T-helper 22 cell (primary cell): ENCODE results near the gene KIAA0513.
A peak's percentile ranks its signal among the peaks of the same experiment; 100 is the strongest.
"Not testable (repeated sequence)": the region's sequence is repeated elsewhere in the genome, so short reads cannot be mapped to it uniquely, and the experiment has no call there.

Experiments used
- DNase-seq: peaks from one replicate; pipeline ENCODE4 v3.0.0-alpha.2; 2020; ENCODE audit warnings: low read depth

KIAA0513 gene

DNA sequence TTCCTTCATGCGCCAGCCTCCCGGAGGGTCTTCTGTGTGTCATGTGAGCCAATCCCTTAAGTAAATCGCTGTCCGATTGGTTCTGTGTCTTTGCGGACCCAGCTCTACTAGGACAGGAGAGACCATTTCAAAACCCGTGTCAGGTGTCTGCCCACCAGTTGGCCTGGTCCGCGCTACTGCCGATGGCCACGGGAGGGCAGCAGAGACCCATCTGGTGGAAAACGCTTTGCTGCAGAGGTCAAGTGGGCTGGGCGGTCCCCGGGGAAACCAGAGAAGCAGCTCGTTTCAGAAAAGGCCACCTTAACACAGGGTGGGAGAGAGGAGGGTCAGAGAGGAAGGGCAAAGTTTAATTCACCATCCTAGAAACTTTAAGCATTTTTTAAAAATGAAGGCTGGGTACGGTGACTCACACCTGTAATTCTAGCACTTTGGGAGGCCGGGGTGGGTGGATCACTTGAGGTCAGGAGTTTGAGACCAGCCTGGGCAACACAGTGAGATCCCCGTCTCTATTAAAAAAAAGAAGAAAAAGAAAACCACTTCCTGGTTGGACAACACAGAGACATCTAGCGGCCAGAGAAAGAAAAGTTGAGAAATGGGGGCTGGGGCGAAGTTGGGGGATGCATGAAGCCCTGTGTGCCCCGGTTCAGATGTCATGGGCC lies 87.4 kb downstream of the KIAA0513 start:
- peak; percentile 24 for DNase-seq

DNA sequence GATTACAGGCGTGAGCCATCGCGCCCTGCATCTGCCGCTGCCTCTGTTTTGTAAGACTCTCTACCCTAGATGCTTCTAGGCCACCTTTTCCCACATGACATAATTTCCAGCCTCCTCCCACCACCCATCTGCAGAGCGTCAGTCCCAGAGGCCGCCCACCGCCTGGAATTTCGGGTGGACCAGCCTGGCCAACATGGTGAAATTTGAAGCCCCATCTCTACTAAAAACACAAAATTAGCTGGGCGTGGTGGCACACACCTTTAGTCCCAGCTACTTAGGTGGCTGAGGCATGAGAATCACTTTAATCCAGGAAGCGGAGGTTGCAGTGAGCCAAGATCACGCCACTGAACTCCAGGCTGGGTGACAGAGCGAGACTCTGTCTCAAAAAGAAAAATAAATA lies 89.8 kb downstream of the KIAA0513 start:
- no peak for DNase-seq

DNA sequence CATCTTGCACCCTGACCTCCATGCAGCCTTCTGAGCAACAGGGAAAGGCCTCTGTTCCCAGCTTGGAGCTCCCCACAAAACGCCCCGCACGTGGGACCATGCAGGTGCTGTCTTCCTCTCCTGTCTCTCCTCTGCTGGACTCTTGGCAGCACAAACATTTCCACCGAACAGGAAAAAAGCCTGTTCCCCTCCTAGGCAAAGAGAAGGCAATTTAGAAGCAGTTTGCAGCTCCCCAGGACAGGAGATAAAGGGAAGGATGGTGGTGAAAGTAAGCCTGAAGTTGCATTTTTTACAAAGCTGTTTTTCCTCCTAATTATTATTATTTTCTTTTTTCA lies 92.4 kb downstream of the KIAA0513 start:
- no peak for DNase-seq

DNA sequence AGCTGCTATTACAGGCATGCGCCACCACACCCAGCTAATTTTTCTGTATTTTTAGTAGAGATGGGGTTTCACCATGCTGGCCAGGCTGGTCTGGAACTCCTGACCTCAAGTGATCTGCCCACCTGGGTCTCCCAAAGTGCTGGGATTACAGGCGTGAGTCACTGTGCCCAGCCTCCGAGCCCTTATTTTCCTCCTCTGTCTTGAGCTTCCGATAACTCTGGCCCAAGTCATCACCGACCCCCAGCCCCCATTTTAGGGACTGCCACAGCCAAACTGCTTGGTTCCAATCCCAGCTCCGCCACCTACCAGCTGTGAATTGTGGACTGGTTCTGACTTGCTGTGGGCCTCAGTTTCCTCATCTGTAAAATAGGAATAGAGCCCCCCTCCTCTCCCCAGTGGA lies 95.8 kb downstream of the KIAA0513 start:
- DNase-seq = not testable (repeated sequence)

DNA sequence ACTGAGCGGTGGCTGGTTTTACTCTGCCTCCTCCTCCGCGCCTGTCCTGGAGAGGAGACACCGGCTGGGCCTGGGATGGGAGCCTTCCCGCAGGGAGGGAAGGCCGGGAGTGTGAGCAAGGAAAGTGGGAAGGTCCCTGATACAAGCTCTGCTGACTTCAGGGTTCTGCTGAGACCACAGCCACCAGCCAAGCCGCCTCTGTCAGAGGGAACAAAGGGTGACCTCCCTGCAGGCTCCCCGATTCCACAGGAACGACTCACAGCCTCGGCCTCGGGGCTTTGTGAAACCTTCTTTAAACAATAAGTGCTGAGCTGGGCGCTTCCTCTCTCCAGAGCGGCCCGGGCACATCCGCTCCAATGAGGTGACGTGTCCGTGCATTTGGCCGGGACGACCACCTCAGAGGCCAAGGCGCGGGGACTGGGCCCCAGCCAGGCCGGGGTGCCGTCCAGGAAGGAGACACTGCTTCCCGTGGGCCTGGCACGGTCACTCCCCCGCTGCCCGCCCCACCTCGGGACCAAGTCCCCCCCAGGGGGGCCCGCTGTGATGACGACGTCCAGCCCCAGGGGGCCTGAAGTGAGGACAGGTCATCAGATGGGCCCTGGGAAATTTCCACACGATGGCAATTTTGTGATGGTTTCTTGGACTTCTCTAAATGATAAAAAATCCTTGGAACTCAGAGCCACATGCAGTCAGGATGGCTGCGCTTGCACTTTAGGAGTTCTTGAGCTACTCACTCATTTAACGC lies 96.5 kb downstream of the KIAA0513 start:
- no peak for DNase-seq

DNA sequence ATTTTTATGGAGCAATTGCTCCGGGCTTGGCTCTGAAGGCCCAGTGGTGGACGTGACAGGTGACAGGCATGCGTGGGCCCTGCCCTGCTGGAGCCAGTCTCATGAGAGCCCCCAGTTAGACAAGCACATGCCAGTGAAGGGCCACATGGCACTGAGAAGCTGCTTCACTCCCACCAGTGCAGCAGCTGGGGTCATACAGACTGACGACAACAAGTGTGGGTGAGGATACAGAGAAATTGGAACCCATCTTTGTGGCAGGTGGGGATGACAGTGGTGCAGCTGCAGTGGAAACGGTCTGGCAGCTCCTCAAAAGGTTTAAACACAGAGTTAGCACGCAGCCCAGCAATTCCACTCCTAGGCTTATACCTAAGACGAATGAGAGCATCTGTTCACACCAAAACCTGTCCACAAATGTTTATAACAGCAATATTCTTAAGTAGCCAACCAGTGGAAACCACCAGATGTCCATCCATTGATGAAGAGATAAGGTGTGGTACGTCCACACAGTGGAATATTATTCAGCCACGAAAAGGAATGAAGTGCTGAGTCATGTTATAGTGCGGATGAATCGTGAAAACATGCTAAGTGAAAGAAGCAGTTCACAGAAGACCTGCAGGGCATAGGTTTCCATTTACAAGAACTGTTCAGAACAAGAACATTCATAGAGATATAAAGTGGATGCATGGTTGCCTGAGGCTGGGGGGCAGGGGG lies 97.2 kb downstream of the KIAA0513 start:
- DNase-seq = no peak

DNA sequence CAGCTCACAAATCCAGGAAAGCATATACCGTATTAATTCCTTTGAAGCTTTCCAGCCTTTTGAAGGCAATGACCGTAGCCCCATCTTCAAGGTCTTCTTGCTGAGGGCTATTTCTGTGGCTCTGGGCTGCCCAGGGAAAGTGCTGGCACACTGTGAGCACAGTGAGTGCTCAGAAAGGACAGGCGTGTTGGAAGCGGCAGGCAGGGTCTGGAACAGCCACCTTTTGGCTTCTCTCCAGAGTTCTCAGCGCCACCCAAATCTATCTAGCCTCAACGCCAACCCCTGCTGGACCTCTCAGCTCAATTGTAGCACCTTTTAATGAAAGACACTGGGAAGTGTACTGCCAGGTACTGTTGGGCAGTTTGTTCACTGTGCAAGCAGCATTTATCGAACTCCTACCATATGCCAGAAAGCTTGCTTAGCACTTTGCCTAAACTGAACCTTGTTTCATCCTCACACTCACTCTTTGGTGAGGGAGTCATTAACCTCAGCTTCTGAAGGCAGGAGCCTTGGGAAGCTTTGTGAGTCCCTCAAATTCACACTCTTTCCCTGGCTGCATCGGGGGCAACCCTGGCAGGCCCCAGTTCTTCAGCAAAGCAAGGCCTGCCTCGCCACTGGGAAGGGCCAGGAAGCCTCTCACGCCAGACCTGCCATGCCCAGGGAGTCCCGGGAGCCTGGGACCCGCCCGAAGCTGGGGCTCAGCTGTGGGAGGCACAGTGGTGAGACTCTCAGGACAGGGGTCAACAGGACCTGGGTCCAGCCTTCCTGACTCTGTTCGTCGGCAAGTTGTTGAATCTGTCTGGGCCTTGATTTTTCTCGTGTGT lies 98.2 kb downstream of the KIAA0513 start:
- DNase-seq = no peak

DNA sequence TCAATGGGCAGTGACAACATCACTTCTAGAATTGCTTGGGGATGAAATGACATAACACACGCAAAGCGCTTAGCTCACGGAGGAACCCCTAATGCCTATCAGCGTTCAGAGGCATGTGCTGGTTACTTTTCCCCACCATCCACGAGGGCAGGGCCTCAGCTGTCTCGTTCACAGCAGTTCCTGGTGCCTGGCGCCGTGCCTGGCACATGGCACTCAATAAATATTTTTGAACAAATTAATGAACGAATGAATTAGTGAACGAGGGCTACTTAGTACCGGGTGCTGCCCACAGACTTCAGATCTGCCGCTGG lies 98.8 kb downstream of the KIAA0513 start:
- DNase-seq = no peak

DNA sequence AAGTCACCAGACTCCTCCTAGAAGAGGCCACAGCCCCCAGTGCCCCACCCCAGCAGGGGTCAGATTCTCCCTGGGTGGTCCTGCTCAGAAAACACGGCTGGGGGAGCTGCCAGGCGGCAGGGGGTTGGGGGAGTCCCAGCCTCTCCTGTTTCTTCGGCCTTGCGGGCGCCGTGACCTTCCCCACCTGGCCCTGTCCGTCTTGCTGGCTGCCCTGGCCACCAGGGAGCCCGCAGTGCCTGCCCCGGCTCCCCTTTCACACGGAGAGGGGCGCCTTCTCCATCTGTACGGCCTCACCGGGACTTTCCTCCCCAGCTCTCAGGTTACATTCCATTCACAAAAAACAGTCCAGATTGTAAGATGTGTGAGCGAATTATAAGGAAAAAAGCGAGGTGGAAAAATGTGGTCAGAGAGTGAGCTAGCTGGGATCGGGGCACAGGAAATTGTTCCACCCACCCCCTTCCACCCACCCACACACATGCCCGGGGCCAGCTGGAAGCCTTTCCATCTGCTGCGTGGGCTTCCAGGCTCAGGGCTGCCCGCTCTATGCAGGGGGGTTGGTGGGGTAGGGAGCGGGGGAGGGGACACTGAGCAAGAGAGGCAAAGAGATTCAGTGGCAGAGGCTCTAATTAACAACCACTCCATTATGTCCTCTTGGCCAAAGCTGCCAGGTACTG lies 99.2 kb downstream of the KIAA0513 start:
- no peak for DNase-seq

DNA sequence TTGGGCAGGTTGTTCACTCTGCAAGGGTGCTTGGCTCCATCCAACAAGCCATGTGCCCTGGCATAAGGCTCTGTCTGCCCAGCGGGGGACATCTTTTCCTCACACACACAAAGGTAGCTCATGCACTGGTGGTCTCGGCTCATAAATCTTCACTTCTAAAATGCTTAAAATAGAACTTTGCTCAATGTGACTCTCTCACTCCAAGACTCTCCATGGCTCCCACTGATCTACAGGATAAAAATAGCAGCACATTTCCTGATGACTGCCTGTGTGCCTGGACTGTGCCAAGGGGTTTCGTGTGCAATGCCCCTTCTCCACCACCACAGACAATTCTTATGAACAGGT lies 99.8 kb downstream of the KIAA0513 start:
- DNase-seq = no peak

DNA sequence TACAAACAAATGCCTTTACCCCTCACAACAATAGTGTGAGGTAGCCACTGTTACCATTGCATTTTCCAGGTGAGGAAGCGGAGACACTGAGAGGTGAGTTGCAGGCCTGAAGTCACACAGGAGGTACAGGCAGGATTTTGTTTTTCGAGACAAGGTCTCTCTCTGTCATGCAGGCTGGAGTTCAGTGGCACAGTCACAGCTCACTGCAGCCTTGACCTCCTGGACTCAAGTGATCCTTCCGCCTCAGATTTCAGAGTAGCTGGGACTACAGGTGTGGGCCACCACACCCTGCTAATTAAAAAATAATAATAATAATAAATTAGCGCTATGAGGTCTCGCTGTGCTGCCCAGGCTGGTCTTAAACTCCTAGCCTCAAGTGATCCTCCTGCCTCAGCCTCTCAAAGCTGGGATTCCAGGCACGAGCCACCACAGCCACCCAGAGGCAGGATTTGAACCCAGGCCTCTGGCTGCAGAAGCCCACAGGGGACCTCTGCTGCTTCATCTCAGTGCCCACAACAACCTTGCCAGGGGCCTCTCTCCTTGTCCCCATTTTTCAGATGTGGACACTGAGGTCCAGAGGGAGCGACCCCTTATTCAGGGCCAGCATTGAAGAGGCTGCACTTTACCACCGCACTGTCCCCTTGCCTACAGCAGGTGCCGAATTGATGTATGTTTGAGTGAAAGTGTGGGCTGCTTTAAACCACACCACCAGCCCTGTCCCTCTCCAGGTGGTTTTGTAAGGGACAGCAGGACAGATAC lies 100.7 kb downstream of the KIAA0513 start:
- no peak for DNase-seq

DNA sequence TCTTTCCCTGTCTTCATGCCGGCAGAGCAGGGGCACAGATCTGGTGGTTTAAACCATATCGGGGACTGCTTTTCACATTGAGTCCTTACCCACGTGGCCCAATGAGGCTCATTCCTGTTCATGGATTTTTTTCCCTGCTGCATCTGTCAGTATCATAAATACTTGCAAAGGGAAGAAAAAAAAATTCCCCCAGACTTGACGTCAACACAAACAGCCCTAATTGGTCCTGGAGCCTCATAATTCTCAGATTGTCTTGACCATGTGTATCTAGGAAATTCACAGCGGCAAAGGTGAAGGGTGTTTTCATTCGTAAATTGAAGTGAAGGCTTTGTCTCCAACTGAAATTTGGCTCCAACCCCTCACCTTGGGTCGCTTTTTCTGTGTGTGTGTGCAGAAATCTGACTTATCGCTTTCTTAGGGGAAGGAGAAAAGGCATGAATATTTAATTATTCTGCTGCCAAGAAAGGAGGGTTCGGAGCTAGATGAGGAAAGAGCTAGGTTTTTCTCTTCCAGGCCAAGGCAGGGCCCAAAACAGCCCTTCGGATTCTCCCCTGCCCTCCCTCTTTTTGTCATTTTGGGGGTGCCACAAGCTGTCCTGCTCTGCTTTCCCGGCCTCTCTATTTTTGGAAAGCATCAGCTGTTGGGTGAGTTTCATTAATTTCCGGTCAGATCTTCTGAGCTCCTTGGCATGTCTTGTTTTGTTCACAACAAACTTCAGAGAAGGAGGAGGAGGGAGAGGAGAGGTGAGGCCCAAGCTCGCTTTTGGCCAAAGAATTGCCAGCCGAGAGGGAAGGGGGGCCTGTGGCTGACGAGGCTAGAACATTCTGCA lies 102.5 kb downstream of the KIAA0513 start:
- DNase-seq = no peak

DNA sequence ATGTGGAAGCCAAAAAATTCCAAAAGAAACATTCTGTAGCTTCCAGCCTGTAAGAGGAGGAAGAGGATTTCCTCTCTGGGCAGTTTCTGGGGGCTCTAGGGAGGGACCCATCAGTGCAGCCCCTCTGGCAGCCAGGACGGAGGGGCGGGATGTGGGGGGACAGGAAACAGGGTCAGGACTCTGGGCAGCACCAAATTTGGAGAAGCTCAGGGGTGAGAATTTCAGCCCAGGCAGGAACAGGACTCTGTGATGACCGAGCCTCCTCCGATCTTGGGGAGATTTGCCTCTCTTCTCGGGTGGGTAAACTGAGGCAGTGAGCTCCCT lies 103.1 kb downstream of the KIAA0513 start:
- no peak for DNase-seq

DNA sequence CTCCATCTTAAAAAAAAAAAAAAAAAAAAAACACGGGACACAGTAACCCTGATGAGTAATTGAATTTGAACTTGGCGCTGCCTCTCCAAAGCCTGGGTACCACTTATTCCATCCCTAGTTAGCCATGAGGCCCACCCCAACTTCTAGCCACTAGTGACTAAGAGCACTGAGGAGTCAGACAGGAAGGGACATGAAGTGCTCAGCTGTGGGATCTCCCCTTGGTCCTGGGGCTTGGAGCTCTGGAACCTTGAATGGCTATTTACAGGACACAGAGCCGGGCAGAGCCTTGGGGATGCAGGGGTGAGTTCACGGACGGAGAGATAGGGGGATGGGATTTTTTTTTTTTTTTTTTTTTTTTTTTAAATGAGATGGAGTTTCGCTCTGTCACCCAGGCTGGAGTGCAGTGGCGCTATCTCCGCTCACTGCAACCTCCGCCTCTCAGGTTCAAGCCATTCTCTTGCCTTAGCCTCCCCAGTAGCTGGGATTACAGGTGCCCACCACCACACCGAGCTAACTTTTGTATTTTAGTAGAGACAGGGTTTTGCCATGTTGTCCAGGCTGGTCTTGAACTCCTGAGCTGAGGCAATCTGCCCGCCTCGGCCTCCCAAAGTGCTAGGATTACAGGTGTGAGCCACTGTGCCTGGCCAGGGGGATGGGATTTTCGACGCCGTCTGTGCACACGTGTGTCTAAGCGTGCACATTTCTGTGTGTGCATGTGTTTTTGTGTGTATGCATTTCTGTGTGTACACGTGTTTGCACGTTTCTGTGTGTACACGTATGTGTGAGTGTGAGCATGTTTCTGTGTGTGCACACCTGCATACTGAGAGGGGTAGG lies 105.1 kb downstream of the KIAA0513 start:
- DNase-seq = no peak

DNA sequence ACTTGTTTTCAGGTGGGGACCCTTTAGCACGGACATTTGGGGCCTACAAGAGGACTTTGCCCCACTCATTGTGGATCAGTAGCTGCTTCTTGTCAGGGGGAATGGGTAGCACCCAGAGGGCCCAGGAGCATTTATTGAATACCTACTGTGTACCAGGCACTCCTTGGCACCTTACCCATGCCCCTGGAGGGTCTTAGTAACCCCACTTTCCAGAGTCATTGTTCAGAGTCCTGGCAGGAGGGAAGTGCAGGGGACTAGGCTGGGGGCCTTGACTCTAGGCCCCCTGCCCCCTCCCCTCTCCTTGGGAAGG lies 105.7 kb downstream of the KIAA0513 start:
- no peak for DNase-seq

DNA sequence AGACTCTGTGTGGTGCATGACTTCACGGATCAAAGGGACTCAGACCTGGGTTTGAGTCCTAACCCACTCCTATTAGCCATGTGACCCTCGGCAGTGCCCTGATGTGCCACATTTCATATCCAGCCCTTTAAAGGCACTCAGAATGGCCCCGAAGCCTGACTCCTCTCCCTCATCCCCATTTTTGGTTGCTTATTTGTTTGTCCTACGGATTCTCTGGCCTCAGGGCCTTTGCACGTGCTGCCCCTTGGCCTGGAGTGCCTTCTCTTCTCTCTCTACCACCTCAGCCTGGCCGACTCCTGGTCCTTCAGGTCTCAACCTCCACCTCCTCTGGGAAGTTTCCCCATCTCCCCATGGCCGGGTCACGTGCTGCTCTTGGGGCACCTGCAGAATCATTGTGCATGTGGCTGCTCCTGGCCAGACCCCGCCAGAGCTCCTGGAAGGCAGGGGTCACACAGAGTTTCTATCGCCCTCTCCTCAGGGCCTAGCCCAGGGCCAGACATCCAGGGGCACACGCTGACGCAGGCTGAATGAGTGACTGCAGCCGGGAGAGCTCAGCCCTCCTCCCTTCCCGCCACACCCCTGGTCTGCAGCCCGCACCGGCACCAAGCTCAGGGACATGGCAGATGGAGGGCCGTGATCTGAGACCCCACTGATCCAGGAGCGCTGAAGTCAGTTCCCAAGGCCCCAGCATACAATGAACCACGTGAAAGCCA lies 106.6 kb downstream of the KIAA0513 start:
- no peak for DNase-seq

DNA sequence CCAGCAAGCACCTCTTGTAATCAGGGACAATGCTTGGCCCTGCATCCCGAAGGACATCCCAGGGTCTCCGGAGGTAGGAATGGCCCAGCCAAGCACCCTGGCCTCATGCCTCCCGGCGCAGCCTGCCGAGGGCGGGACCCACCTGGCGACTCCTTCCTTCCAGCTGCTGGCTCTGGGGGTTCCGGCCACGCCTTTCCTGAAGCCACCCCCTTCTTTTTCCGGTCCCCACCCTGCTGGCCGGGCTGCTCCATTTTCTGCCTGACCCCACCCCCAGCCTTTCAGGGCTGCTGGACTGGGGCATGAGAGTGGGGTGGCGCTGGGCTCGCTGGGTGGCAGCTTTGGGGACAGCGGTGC lies 107.2 kb downstream of the KIAA0513 start:
- DNase-seq = no peak

DNA sequence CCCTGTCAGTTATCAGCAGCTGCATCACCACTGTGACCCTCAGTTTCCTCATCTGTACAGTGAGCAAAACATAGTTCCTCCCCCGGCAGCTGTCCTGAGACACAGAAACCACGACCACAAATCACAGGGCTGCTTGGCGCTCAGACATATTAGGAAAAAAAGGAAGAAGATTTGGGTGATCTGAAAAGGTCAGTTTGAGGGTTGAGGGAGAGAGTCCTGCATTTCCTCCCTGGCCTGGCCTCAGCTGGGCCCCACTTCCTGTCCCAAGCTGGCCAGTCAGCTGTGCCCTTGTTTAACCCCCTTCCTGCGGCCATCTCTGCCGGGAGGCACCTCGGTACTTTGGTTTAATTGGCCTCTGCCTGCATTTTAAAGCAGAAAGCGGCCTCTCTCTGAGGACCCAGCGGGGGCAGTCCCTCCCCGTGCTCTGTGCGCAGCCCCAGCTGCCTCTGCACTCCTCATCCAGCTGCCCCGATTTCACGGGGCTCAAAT lies 108.7 kb downstream of the KIAA0513 start:
- no peak for DNase-seq

DNA sequence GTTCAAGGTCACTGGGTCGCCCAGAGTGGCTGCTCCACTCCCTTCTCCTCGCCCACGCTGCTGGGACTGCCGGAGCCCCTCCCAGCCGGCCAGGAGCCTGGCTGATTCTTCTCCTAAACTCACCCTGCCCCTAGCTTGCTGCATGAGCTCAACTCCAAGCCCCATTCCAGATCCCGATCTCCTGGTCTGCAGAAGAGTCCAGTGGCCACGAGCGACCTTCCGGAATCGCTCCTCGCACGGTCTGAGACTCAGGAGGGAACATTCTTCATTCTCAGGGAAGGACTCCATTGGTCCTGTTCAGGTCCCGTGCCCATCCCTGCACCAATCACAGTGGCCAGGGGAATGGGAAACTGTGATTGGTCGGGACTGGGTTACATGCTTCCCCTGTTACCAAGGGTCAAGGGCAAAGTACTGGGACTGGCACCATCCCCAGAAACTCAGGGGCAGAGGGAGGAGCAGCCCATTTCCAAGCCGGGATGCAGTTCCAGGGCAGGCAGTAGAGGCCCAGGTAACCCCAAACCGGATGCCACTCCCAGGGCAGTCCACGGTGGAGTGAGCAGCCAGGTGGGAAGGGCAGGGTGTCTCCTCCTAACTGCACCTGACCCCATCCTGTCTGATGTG lies 109.2 kb downstream of the KIAA0513 start:
- no peak for DNase-seq
